Ishikawa (cell line): Measurements from ENCODE around the gene PEDS1.

Source experiments
- CEBPB ChIP-seq: IDR thresholded peaks from 2 replicates; pipeline ENCODE4 v1.6.1; 2012
- CREB1 ChIP-seq: IDR thresholded peaks from 2 replicates; pipeline ENCODE4 v1.6.1; 2012; ENCODE audit warnings: low read depth
- EGR1 ChIP-seq: IDR thresholded peaks from 2 replicates; pipeline ENCODE4 v1.6.1; 2012
- EP300 ChIP-seq: IDR thresholded peaks from 2 replicates; pipeline ENCODE4 v1.6.1; 2012; ENCODE audit warnings: borderline replicate concordance
- FOXM1 ChIP-seq: IDR thresholded peaks from 2 replicates; pipeline ENCODE4 v1.6.1; 2012; ENCODE audit warnings: low read depth, borderline replicate concordance
- MAX ChIP-seq: IDR thresholded peaks from 2 replicates; pipeline ENCODE4 v1.6.1; 2012
- RAD21 ChIP-seq: IDR thresholded peaks from 2 replicates; pipeline ENCODE4 v1.6.1; 2012; ENCODE audit warnings: low read depth
- REST ChIP-seq: IDR thresholded peaks from 2 replicates; pipeline ENCODE4 v1.6.1; 2012; ENCODE audit warnings: low read depth, mild to moderate bottlenecking
- TAF1 ChIP-seq: IDR thresholded peaks from 2 replicates; pipeline ENCODE4 v1.6.1; 2012; ENCODE audit warnings: low read depth, mild to moderate bottlenecking
- TCF12 ChIP-seq: IDR thresholded peaks from 2 replicates; pipeline ENCODE4 v1.6.1; 2012; ENCODE audit warnings: low read depth
- TEAD4 ChIP-seq: IDR thresholded peaks from 2 replicates; pipeline ENCODE4 v1.6.1; 2012
- USF1 ChIP-seq: IDR thresholded peaks from 2 replicates; pipeline ENCODE4 v1.6.1; 2012
- YY1 ChIP-seq: IDR thresholded peaks from 2 replicates; pipeline ENCODE4 v1.6.1; 2012; ENCODE audit warnings: low read depth
- ZBTB7A ChIP-seq: IDR thresholded peaks from 2 replicates; pipeline ENCODE4 v1.6.1; 2012; ENCODE audit warnings: low read depth

- no peak for TF ChIP-seq CREB1
- no peak for TF ChIP-seq EP300
- no peak for TF ChIP-seq RAD21
- no peak for TF ChIP-seq TAF1
- no peak for TF ChIP-seq REST
- no peak for TF ChIP-seq YY1
- TF ChIP-seq MAX: no peak
- no peak for TF ChIP-seq TCF12
- TF ChIP-seq ZBTB7A: no peak
- no peak for TF ChIP-seq USF1
- TF ChIP-seq TEAD4: no peak
- TF ChIP-seq CEBPB: no peak
- TF ChIP-seq FOXM1: no peak
- no peak for TF ChIP-seq EGR1
Observed at GRCh38 chr20:50170549-50171220, 17.2 kb upstream of the PEDS1 start.
